ENCODE results near the gene IL10RA.

IL10RA gene

GRCh38 chr11:118042796-118043195 is 56.6 kb downstream of the IL10RA start:
- in situ Hi-C loops (cut with HindIII; ENCODE audit: low sequenced_read_pairs) = loop anchor here (10.0 kb wide), 1 partner anchor 618 kb away; no protein-coding TSS in a partner anchor

- in situ Hi-C loops (cut with HindIII; ENCODE audit: low sequenced_read_pairs) = loop anchor here (10.0 kb wide), 1 partner anchor 620 kb away; no protein-coding TSS in a partner anchor
Observed at GRCh38 chr11:118045191-118045590, 59.0 kb downstream of the IL10RA start.

GRCh38 chr11:118046051-118046963 is 60.1 kb downstream of the IL10RA start:
- in situ Hi-C loops (cut with HindIII; ENCODE audit: low sequenced_read_pairs) = loop anchor here (10.0 kb wide), 1 partner anchor 622 kb away; no protein-coding TSS in a partner anchor

GRCh38 chr11:118046964-118047700 is 60.9 kb downstream of the IL10RA start:
- in situ Hi-C loops (cut with HindIII; ENCODE audit: low sequenced_read_pairs) = loop anchor here (10.0 kb wide), 1 partner anchor 622 kb away; no protein-coding TSS in a partner anchor

- in situ Hi-C loops (cut with HindIII; ENCODE audit: low sequenced_read_pairs) = loop anchor here (10.0 kb wide), 1 partner anchor 623 kb away; no protein-coding TSS in a partner anchor
Observed at GRCh38 chr11:118047749-118048148, 61.6 kb downstream of the IL10RA start.

- in situ Hi-C loops (cut with HindIII; ENCODE audit: low sequenced_read_pairs) = loop anchor here (10.0 kb wide), 1 partner anchor 624 kb away; no protein-coding TSS in a partner anchor
Observed at GRCh38 chr11:118048472-118049370, 62.5 kb downstream of the IL10RA start.

GRCh38 chr11:118049771-118050170 is 63.6 kb downstream of the IL10RA start:
- in situ Hi-C loops (cut with HindIII; ENCODE audit: low sequenced_read_pairs) = loop anchor here (5.0 to 25.0 kb wide), 3 partner anchors 102 to 625 kb away; partner anchors contain the start of gene FXYD2

GRCh38 chr11:118050208-118050891 is 64.2 kb downstream of the IL10RA start:
- in situ Hi-C loops (cut with HindIII; ENCODE audit: low sequenced_read_pairs) = loop anchor here (5.0 to 25.0 kb wide), 2 partner anchors 103 to 238 kb away; partner anchors contain the start of gene FXYD2

All from DLD1 (cell line).